Panc1 (cell line): Measurements from ENCODE around the gene MINDY4.

Source experiments
- CTCF ChIP-seq: fragments of 450-650 bp; IDR thresholded peaks from 2 replicates; pipeline ENCODE4 v1.5.1; 2017; ENCODE audit warnings: mild to moderate bottlenecking
- POLR2AphosphoS5 ChIP-seq: IDR thresholded peaks from 2 replicates; pipeline ENCODE4 v1.6.1; 2012; ENCODE audit warnings: mild to moderate bottlenecking, low read depth, low read length, moderate library complexity
- SIN3A ChIP-seq: IDR thresholded peaks from 2 replicates; pipeline ENCODE4 v1.6.1; 2012; ENCODE audit warnings: low read depth, mild to moderate bottlenecking, low read length, moderate library complexity, borderline replicate concordance; ENCODE audit not compliant: insufficient read depth
- TF ChIP-seq, protein P1 (sequence below), 2 experiments: IDR thresholded peaks; 2 replicates each; pipeline ENCODE4 v1.6.1; 2011 to 2012; ENCODE audit warnings: low read depth in 2 of 2, control low read depth in 1 of 2, low read length in 1 of 2, mild to moderate bottlenecking in 1 of 2, moderate library complexity in 1 of 2; ENCODE audit not compliant: insufficient read depth in 1 of 2

- TF ChIP-seq, protein P1, sequence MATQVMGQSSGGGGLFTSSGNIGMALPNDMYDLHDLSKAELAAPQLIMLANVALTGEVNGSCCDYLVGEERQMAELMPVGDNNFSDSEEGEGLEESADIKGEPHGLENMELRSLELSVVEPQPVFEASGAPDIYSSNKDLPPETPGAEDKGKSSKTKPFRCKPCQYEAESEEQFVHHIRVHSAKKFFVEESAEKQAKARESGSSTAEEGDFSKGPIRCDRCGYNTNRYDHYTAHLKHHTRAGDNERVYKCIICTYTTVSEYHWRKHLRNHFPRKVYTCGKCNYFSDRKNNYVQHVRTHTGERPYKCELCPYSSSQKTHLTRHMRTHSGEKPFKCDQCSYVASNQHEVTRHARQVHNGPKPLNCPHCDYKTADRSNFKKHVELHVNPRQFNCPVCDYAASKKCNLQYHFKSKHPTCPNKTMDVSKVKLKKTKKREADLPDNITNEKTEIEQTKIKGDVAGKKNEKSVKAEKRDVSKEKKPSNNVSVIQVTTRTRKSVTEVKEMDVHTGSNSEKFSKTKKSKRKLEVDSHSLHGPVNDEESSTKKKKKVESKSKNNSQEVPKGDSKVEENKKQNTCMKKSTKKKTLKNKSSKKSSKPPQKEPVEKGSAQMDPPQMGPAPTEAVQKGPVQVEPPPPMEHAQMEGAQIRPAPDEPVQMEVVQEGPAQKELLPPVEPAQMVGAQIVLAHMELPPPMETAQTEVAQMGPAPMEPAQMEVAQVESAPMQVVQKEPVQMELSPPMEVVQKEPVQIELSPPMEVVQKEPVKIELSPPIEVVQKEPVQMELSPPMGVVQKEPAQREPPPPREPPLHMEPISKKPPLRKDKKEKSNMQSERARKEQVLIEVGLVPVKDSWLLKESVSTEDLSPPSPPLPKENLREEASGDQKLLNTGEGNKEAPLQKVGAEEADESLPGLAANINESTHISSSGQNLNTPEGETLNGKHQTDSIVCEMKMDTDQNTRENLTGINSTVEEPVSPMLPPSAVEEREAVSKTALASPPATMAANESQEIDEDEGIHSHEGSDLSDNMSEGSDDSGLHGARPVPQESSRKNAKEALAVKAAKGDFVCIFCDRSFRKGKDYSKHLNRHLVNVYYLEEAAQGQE (IDR thresholded peaks at IDR 0.05; ENCODE audit: insufficient read depth in 1 of 2, low read depth in 2 of 2, low read length in 1 of 2), result no peak
- TF ChIP-seq CTCF (no peak), POLR2AphosphoS5 (no peak), SIN3A (no peak)
Observed at GRCh38 chr7:30785786-30786185, 14.6 kb downstream of the MINDY4 start.
